ENCODE measurements around the gene SLC38A9. TPM values are rescaled to one million over a fixed set of nuclear protein-coding genes. Genes with fewer than 3 reads are reported as not detected.
"Not testable (repeated sequence)": the region's sequence is repeated elsewhere in the genome, so short reads cannot be mapped to it uniquely, and the experiment has no call there.

The SLC38A9 gene
- total RNA-seq, 1 donor from 2014 or later: 25.7 TPM

DNA sequence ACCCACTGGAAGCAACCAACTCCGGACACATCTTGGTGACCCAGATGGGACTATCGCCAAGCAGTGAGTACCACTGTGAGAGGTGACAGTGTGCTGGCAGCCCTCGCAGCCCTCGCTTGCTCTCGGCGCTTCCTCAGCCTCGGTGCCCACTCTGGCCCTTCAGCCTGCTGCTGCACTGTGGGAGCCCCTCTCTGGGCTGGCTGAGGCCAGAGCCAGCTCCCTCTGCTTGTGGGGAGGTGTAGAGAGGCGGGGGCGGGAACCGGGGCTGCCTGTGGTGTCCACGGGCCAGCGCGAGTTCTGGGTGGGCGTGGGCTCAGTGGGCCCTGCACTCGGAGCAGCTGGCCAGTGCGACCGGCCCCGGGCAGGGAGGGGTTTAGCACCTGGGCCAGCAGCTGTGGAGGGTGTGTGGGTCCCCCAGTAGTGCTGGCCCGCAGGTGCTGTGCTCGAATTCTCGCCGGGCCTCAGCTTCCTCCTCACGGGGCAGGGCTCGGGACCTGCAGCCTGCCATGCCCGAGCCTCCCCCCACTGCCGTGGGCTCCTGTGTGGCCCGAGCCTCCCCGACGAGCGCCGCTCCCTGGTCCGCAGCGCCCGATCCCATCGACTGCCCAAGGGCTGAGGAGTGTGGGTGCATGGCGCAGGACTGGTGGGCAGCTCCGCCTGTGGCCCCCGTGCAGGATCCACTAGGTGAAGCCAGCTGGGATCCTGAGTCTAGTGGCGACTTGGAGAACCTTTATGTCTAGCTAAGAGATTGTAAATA lies 98.8 kb downstream of the SLC38A9 start:
- Mint-ChIP-seq H3K36me3 (ENCODE audit: low read depth) (peaks cover 3% of the 10 kb centered on the region), H3K4me3 (no peak overlapping the region), H3K9me3 (no peaks in the 10 kb centered on the region), H3K27ac (no peak overlapping the region), H3K27me3 (ENCODE audit: insufficient read depth) (no peaks in the 10 kb centered on the region), H3K4me1 (ENCODE audit: low read depth) (peaks cover 13% of the 10 kb centered on the region)
- intact Hi-C loops (cut with micrococcal nuclease): no loop called here
- no peak for DNase-seq (ENCODE audit: low spot score)

DNA sequence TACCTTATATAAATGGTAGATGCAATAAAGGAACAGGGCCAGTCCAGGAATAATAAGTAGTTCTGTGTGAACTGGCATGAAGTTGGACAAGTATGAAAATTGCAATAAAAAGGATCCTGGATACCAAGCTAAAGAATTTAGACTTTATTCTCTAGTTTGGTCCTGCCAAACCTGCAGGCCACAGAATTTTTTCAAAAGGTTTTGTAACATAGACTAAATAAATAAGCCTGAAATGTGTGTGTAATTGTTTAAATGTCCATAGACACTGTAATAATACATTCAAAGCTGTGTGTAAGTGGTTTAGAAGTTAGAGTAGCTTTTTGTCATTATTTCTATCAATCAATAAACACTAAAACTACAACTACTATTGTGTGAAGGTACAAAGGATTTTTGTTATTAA lies 101.6 kb downstream of the SLC38A9 start:
- H3K36me3 Mint-ChIP-seq (ENCODE audit: low read depth): peaks cover 3% of the 10 kb centered on the region
- H3K4me1 Mint-ChIP-seq (ENCODE audit: low read depth): peaks cover 13% of the 10 kb centered on the region
- no peak for DNase-seq (ENCODE audit: low spot score)
- H3K27me3 Mint-ChIP-seq (ENCODE audit: insufficient read depth): no peaks in the 10 kb centered on the region
- no peak overlapping the region for H3K27ac Mint-ChIP-seq
- intact Hi-C loops (cut with micrococcal nuclease): no loop called here
- H3K9me3 Mint-ChIP-seq: no peaks in the 10 kb centered on the region
- H3K4me3 Mint-ChIP-seq: no peak overlapping the region

DNA sequence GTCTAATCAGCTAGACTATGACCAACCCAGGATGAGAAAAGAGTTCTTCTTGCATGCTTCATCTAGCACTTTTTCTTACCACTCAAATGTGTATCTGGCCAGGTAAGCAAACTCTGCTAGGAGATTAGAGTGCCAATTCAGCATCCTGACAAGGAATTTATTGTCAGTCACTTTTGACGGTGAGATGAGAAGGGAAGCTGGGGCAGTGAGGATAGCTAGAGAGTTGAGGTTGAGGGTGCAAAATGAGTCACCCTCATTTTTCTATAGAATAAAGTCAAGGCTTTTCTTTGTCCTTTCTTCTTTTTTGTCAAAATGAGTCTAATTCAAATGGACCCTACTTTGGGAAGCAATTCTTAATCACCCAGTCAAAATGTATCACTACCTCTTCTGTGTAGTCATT lies 102.7 kb downstream of the SLC38A9 start:
- Mint-ChIP-seq H3K27ac (peak overlapping the region; percentile 31), H3K4me1 (ENCODE audit: low read depth) (peaks cover 13% of the 10 kb centered on the region), H3K9me3 (no peaks in the 10 kb centered on the region), H3K36me3 (ENCODE audit: low read depth) (peaks cover under 1% of the 10 kb centered on the region), H3K27me3 (ENCODE audit: insufficient read depth) (no peaks in the 10 kb centered on the region), H3K4me3 (no peak overlapping the region)
- DNase-seq (ENCODE audit: low spot score): no peak
- intact Hi-C loops (cut with micrococcal nuclease): loop anchor here (2.0 kb wide), 2 partner anchors 19 to 33 kb away; no protein-coding TSS in a partner anchor

DNA sequence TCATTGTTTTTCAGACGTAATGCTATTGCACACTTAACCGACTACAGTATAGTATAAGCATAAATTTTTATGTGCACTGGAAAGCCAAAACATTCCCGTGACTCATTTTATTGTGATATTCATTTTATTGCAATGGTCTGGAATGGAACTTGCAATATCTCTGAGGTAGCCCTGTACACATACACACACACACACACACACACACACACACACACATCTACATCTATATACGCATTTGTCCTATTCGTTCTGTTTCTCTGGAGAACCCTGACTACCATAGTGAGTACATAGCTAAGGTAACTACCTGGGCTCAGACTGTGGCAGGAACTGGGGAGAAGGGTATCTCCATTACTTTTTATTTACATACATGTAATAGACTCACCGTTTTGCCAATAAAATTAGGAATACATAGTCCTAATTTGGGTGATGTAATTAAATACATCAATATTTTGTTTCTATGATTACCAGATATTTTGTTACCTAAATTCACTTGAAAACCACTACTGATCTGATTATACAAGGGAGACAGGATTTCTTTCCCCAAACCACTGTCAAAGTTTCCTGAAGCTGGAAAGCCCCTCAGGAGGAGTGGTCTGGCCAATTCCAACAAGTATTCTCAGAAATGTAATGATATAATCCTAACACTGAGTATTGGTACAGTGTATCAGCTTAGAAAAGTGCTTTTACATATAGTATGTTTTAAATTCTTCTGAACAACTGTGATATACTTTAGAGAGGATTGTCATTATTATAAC lies 103.4 kb downstream of the SLC38A9 start:
- H3K36me3 Mint-ChIP-seq (ENCODE audit: low read depth): no peaks in the 10 kb centered on the region
- peak overlapping the region; percentile 31 for H3K27ac Mint-ChIP-seq
- H3K27me3 Mint-ChIP-seq (ENCODE audit: insufficient read depth): no peaks in the 10 kb centered on the region
- intact Hi-C loops (cut with micrococcal nuclease): loop anchor here (2.0 kb wide), 2 partner anchors 18 to 32 kb away; no protein-coding TSS in a partner anchor
- no peaks in the 10 kb centered on the region for H3K9me3 Mint-ChIP-seq
- no peak for DNase-seq (ENCODE audit: low spot score)
- peaks cover 13% of the 10 kb centered on the region for H3K4me1 Mint-ChIP-seq (ENCODE audit: low read depth)
- no peak overlapping the region for H3K4me3 Mint-ChIP-seq

GRCh38 chr5:55607309-55607708 lies 104.8 kb downstream of the SLC38A9 start:
- H3K9me3 Mint-ChIP-seq; intact Hi-C loops (cut with micrococcal nuclease); DNase-seq (ENCODE audit: low spot score); H3K27ac Mint-ChIP-seq; H3K27me3 Mint-ChIP-seq (ENCODE audit: insufficient read depth); H3K36me3 Mint-ChIP-seq (ENCODE audit: low read depth); H3K4me3 Mint-ChIP-seq: not testable (repeated sequence)
- H3K4me1 Mint-ChIP-seq (ENCODE audit: low read depth): peaks cover 16% of the 10 kb centered on the region

DNA sequence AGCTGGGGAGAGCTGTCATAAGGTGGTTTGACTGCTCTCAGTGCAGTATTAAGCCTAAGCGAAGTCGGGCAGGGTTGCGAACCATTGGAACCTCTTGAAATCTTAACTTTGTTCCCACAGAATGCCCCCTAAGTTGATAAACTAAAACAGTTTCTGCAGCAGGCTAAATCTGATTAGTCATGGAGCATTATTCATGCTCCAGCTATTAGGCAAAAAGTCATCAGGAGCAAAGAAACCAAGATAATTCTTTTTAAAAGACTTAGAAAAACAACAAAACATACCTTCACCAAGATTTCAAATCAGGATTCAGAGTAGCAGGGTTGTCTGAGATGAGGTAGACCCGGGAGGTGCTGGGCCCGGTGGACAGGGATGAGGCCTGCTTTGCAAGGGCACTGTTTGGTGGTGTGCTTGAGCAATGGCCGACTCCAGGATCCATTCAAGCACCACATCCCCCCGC lies 107.5 kb downstream of the SLC38A9 start:
- Mint-ChIP-seq H3K27ac (no peak overlapping the region), H3K36me3 (ENCODE audit: low read depth) (peaks cover 2% of the 10 kb centered on the region), H3K9me3 (no peaks in the 10 kb centered on the region), H3K4me3 (no peak overlapping the region), H3K4me1 (ENCODE audit: low read depth) (peaks cover 40% of the 10 kb centered on the region), H3K27me3 (ENCODE audit: insufficient read depth) (no peaks in the 10 kb centered on the region)
- DNase-seq (ENCODE audit: low spot score): no peak
- intact Hi-C loops (cut with micrococcal nuclease): no loop called here

- DNase-seq (ENCODE audit: low spot score): no peak
- Mint-ChIP-seq H3K27me3 (ENCODE audit: insufficient read depth) (no peaks in the 10 kb centered on the region), H3K9me3 (no peaks in the 10 kb centered on the region), H3K27ac (no peak overlapping the region), H3K4me3 (no peak overlapping the region), H3K4me1 (ENCODE audit: low read depth) (peaks cover 37% of the 10 kb centered on the region), H3K36me3 (ENCODE audit: low read depth) (peaks cover 2% of the 10 kb centered on the region)
- intact Hi-C loops (cut with micrococcal nuclease): no loop called here
These were observed 108.2 kb downstream of the SLC38A9 start for GRCh38 chr5:55603922-55604321.

GRCh38 chr5:55601628-55602027 lies 110.5 kb downstream of the SLC38A9 start:
- DNase-seq (ENCODE audit: low spot score): no peak
- intact Hi-C loops (cut with micrococcal nuclease): no loop called here
- Mint-ChIP-seq H3K27me3 (ENCODE audit: insufficient read depth) (no peaks in the 10 kb centered on the region), H3K4me1 (ENCODE audit: low read depth) (peaks cover 40% of the 10 kb centered on the region), H3K27ac (peak overlapping the region; percentile 16), H3K4me3 (peak overlapping the region; percentile 3), H3K36me3 (ENCODE audit: low read depth) (peaks cover 2% of the 10 kb centered on the region), H3K9me3 (no peaks in the 10 kb centered on the region)

GRCh38 chr5:55601204-55601618 lies 110.9 kb downstream of the SLC38A9 start:
- peak overlapping the region; percentile 64 for H3K4me3 Mint-ChIP-seq

DNA sequence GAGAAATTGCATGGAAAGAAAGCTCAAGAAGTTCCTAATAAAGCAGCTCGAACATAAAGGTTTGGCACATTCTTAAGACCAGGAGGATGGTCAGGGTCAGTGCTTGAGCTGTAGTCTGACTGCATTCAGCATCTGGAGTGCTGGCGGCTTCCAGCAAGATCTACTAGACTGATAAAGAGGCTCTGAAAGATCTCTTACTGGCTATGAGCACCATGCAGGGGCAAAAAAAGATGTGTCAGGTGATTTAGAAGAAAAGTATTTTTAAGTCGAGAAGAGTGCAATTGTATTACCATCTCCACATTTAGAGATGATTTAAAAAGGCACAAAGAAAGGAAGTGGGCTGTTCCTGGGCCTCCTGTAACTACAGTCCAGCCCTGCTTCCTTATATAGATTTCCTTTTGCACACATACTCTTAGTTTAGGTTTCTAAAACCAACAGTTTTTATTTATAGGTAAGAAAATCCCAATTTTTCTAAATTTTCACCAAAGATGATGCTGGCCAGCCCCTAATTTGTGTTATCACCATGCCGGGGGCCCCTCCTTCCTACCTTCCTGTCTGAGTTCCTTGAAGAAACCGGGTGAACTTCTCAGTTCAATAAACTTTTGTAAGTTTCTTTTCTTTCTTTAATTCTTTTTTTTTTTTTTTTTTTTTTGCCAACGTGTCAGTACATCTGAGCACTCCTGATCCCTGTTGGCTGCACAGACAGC lies 111.5 kb downstream of the SLC38A9 start:
- peak overlapping the region; percentile 64 for H3K4me3 Mint-ChIP-seq
- DNase-seq (ENCODE audit: low spot score): no peak
- peaks cover 40% of the 10 kb centered on the region for H3K4me1 Mint-ChIP-seq (ENCODE audit: low read depth)
- intact Hi-C loops (cut with micrococcal nuclease): loop anchor here (1.0 kb wide), 1 partner anchor 10 kb away; no protein-coding TSS in a partner anchor
- no peaks in the 10 kb centered on the region for H3K27me3 Mint-ChIP-seq (ENCODE audit: insufficient read depth)
- no peaks in the 10 kb centered on the region for H3K9me3 Mint-ChIP-seq
- peaks cover 2% of the 10 kb centered on the region for H3K36me3 Mint-ChIP-seq (ENCODE audit: low read depth)
- peak overlapping the region; percentile 36 for H3K27ac Mint-ChIP-seq

More at GRCh38 chr5:55601204-55601618, 110.9 kb downstream of the SLC38A9 start:
- Mint-ChIP-seq H3K9me3 (no peaks in the 10 kb centered on the region), H3K36me3 (ENCODE audit: low read depth) (peaks cover 2% of the 10 kb centered on the region), H3K4me1 (ENCODE audit: low read depth) (peaks cover 40% of the 10 kb centered on the region), H3K27me3 (ENCODE audit: insufficient read depth) (no peaks in the 10 kb centered on the region), H3K27ac (peak overlapping the region; percentile 36)
- intact Hi-C loops (cut with micrococcal nuclease): no loop called here
- no peak for DNase-seq (ENCODE audit: low spot score)

- no peak for DNase-seq (ENCODE audit: low spot score)
- Mint-ChIP-seq H3K9me3 (no peaks in the 10 kb centered on the region), H3K4me3 (peak overlapping the region; percentile 5), H3K27ac (peak overlapping the region; percentile 36), H3K4me1 (ENCODE audit: low read depth) (peaks cover 40% of the 10 kb centered on the region), H3K36me3 (ENCODE audit: low read depth) (peaks cover 2% of the 10 kb centered on the region), H3K27me3 (ENCODE audit: insufficient read depth) (no peaks in the 10 kb centered on the region)
- intact Hi-C loops (cut with micrococcal nuclease): loop anchor here (1.0 kb wide), 1 partner anchor 10 kb away; no protein-coding TSS in a partner anchor
These were observed 112.0 kb downstream of the SLC38A9 start for GRCh38 chr5:55600086-55600485.

DNA sequence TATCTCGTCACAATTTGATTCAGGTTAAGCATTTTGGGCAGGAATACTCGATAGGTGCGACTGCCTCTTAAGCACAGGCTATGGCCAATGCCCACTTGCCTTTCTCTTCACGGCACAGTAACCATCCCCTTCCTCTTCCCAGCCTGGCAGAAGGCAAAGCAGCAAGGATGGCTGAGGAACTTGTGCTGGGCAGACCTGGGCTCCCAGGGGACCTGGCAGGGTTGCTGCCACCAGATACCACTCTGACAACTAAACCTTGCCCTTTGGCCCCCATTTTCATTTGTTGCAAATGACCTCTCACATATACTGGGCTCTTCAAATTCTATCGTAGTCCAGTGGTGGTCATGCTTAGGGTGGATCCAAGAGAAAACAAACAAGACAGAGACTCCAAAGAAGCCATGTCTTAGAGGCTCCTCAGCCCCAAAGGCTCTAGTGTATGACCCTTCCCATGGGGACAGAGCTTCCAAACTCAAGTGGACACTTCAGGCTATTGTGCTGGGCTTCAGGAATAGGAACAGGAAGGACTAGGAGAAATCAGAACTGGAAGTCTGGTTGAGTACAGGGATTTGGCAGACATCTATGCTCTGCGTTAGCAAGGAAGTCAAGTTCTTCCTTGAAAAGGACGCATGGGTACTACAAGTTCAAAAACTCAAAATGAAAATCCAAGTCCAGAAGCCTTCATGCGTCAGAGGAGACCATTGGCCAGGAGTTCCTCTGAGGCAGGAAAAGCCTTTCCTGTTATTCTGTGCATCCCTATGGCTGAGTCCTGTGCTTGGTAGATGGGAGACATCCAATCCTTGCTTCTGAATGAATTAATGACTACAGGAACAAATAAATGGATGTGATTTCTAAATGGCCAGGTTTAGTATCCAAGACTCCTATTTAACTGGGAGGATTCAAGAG lies 112.7 kb downstream of the SLC38A9 start:
- intact Hi-C loops (cut with micrococcal nuclease): loop anchor here (1.0 to 5.0 kb wide), 2 partner anchors 9 to 38 kb away; no protein-coding TSS in a partner anchor
- Mint-ChIP-seq H3K4me1 (ENCODE audit: low read depth) (peaks cover 44% of the 10 kb centered on the region), H3K4me3 (no peak overlapping the region), H3K27me3 (ENCODE audit: insufficient read depth) (no peaks in the 10 kb centered on the region), H3K27ac (no peak overlapping the region), H3K36me3 (ENCODE audit: low read depth) (peaks cover 4% of the 10 kb centered on the region), H3K9me3 (peaks cover 3% of the 10 kb centered on the region)
- no peak for DNase-seq (ENCODE audit: low spot score)
